Fibroblast of the conjunctiva (primary cell): Measurements from ENCODE around the gene STN1.
"Not testable (repeated sequence)": the region's sequence is repeated elsewhere in the genome, so short reads cannot be mapped to it uniquely, and the experiment has no call there.

Experiments used
- DNase-seq: peaks from one replicate; pipeline ENCODE4 v3.0.0-alpha.2; 2010; ENCODE audit warnings: low read depth

STN1 gene

DNA sequence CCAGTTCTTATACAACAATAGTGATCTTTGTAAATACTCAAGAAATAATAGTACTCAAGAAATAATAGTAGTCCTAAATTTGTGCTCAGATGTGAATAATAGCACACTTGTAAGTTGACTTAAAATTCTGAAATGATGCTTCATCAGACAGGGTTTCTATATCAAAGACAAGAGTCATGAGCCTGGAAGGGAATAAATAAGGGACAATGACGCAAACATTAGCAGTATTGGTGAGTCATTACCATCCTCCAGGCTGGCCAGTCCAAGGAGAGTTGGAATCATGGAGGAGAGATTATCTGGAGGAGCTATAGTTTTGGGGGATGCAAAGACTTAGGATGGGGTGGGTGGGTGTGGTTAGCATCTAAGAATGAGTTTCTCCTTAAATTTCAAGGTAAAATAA, 56.5 kb downstream of the STN1 start:
- no peak for DNase-seq

DNA sequence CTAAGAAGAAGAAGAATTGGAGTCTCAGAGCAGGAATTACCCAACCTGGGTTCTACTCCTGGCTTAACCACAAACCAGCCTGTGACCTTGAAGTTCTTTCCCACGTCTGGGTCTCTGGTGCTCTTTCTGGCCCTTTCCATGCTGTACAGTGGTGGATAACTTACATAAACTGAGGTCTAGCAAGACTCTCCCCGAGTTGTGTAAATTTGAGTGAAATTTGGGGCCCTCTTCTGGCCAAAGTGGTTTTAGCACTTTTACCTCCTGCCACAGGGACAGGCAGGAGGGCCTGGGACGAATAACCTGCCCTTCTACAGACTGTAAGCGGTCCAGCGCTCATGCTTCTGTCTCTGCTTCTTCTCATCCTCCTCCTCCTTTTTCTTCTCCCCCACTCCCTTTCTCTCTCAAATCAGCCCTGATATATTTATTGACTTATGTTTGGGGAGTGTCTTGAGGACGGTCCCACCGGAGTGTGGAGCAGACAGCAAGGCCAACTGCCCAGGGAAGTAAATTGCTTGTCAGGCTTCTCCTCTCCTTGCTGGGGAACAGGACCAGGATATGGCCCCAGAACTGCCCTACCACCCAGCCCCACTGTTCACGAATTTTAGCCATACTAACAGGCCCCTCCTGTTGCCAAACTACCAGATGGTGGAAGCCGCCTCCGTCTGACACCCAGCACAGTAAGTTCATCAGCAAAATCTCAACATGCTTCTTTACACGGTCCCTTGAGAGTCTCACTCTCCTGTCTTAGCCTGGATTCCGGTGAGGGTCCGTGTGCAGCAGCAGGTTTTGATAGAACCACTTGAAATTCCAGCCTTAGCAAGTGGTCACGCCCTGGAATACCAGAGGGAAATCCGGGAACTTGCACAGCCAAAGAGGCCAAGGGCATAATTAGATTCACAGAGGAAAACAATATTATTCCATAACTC, 58.6 kb downstream of the STN1 start:
- DNase-seq: peak; percentile 55

DNA sequence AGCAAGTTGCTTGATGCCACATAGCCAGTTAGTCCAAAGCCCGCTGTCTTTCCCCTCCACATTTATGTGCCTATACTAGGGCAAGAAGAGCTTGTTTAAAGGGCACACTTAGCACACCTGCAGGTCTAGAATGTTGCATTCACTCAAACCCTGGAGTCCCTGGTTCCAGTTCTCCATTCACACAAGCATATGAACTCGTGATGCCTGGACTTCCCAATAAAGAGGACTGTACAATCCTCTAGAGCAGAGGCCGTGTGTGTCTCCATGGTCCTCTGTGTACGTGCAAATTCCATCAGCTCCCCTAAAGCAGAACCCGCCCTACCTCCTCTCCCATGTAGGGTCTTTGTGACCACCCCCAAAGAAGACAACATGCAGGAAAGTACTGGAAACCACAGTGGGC, 59.6 kb downstream of the STN1 start:
- no peak for DNase-seq

DNA sequence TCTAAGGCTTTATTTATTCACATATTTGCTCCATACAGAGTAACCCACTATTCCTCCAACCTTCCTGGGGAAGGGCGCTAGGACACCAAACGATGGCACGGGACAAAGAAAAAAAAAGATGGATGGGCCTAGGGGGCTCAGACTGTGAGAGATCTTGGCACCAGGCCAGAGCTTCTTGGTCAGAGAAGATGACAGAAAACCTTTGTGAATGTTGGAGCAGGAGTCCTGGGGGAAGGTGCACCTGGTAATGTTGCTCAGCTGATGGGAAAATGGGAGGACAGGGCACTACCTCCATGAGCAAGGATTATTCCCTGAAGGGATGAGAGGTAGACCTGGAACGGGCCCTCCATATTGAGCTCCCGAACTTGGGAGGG, 61.2 kb downstream of the STN1 start:
- DNase-seq: no peak

DNA sequence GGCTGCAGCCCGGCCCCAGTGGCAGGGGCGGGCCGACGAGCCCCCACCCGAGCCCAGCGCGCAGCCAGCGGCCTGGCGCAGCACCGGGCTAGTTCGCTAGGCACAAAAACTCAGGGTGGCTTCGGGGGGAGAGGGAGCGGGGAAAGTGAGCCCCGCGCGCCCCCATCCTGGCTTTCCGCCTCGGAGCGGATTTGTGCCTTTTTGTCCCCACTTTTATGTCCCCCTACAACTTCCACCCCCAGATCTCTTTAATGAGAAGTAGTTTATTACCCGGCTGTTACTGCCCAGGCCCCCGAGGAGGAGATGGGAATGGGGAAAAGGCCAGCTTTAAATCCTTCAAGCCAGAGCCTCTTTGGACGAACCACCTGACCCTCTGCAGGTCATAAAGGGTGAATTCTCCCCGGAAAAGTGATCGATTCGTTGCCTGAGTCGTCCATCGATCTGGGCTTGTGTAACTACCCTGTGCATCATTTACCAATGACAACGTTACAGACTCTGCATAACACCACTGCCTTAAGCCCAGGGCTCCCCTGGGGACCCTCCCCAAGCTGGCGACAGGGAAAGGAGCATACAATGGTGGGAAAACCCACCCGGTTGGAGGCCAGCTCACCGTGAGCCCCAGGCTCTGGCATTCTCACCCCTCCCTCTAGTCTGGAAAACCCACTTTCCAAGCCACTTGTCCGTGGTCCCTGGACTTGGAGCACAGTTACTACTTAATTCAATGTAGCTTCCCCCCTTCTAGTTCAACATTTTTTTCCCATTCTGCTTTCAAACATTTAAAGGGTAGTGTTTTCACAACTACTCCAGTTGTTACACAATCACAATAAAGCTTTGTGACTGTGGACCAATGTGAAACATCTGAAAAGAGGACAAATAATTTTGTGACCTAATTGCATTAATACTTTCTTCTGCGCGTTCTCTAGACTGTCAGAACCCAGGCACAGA, 61.9 kb downstream of the STN1 start:
- no peak for DNase-seq

DNA sequence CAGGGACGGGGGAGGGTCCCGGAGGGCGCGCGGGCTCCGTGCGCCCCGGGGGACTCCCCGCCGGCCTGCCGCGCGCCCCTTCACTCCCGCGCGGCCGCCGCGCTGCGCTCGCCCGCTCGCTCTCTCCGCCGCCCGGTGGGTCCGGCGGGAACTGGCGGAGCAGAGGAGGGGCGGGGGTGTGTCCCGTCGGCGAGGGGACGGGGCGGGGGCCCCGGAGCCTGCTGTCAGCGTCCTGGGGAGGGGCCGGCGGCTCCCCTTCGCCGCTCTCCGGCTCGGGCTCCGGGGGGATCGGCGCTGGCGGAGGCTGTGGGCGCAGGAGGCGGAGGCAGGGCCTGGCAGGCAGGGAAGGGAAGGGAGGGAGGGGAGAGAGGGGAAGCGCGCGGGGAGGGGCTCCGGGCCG, 62.6 kb downstream of the STN1 start, which contains the start of gene SH3PXD2A:
TSS of gene SH3PXD2A (minus strand) at position 153 of the 400 bp plus-strand sequence. CDS start 310 bp downstream, outside the sequence.
- DNase-seq: no peak

DNA sequence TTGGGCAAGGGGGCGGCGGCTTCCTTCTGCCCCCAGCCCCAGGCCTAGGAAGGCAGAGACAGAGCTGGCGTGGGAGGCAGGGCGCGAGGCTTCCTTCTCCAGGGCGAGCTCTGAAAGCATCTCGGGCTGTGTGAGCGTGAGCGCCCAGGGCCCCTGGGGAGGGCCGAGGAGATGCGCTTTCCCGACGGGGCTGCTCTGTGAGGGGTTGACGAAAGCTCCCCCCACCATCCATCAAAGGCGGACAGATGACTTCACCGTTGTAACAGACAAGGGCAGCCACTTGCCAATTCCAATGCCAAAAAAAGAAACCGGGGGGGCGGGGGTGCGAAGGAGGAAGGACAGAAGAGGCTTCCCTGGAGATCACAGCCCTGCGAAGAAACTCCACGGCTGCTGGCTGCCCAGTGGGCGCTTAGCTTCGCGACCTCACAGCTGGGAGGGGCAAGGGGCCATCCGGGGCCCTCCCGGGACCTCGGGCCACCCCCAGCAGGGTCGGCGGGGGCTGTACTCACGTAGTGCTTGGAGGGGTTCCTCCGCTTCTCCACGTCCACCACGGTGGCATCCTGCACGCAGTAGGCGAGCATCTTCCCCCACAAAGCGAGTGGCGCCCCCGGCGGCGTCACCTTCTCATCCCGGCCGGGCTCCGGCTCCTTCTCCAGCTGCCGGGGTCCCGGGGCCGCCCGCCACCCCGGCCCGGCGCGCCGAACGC, 63.1 kb downstream of the STN1 start:
- DNase-seq: no peak

DNA sequence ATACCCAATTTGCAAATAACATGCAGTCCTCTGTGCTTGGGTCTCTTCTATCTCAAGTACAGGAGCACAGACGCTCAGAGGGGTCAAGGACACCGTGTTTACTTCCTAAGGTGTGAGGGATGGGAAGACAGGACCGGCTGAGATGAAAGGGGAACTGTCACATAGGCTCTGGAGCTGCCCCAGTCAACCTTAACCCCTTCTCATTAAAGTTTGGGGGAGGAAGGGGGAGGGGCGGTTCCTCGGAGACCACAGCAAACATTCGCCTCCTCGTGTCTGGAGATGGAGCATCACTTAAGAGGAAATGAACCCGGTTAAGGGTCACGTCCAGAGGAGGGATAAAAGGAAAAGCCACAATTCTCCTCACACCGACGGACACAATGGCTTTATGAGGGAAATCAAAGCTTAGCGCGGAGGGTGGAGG, 63.7 kb downstream of the STN1 start:
- no peak for DNase-seq

DNA sequence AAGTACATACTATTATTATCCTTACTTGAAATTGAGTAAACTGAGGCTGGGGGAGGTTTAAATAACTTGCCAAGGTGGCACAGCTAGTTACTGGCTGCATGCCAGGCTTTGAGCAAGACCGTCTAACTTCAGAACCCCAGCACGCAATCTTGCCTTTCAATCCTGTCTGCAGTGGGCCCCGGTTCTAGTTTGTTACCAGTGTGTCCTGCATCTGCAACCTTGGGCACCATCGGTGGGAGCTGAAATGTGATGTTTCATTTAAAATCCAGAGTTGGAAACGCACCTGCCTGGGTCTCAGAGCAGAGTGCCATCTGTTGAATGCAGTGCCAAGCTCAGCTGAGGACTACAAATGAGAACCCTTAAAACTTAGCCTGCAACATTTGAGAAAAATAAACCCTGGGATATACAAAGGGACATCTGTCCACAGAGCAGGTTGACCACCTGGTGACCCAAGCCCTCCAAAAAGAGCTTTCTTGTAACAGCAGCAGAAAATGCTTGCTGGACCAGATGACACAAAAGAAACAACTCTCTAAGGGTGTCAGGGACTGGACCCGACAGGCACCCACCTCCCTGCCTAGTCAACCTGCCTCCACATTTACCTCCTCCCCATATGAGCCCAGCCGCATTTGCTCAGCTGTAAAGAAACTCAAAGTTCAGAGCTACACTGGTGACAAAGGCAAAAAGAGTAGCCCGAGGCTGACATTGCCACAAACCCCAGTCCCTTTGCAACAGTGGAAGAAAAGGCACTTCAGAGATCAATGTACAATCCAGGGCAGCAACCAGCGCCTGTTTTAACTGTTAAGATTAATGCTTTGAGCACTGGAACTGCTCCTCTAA, 64.3 kb downstream of the STN1 start:
- DNase-seq: no peak

DNA sequence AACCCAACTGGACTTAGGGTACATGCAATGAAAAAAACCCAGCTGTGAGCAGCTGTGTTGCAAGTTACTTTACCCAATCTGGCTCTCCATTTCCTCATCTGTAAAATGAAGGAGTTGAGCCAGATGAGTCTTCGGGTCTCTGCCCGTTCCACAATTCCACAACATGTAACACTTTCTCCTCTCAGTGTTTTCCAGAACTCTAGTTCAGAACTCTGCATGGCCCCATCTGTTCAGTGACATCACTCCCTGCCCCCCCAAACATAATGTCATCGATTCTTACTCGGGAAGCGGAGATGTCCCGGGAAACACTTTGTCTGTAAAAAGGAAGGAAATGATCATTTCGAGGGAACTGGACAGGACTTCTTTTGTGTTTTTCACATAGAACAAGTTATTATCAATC, 65.1 kb downstream of the STN1 start:
- DNase-seq: peak; percentile 22

DNA sequence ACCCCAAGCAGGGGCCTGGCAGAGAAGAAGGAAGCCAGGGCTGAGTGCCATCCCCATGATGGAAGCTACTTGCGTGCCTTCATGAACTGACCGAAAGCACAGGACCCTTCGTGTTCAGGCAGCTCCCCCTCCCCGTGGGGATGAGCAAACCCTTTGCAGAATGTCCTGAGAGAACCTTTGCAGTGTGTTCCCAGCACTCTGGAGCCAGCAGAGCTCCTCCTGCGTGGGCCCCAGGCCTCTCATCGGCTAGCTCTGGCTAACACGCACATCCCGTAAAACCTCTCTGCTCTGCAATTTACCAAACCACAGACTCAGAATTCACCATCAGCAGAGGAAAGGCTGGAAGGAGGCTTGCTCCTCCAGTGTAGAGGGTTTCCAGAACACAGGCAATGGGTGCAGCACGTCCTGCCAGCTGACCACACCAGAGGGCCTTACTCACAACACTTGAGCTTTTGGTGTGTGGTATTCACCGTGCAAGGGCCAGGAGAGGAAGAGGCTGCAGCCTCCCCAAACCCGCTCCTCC, 65.7 kb downstream of the STN1 start:
- no peak for DNase-seq

DNA sequence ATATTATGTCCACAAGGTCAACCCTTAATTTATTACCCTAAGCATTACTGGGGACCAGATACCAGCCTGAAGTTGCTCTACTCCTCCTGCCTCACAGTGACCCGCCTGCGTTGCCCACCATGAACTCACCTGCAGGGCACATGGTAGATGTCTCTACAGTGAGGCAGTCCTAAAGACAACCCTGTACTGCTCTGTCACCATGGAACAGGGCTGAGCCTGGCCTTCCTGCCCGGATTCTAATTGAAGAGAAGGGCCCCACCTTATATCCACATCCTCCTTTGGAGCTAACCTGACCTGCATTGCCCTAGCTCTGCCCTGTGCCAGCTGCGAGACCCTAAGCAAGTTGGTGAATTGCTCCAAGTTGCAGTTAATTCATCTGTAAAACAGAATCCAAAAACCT, 66.7 kb downstream of the STN1 start:
- DNase-seq: no peak

DNA sequence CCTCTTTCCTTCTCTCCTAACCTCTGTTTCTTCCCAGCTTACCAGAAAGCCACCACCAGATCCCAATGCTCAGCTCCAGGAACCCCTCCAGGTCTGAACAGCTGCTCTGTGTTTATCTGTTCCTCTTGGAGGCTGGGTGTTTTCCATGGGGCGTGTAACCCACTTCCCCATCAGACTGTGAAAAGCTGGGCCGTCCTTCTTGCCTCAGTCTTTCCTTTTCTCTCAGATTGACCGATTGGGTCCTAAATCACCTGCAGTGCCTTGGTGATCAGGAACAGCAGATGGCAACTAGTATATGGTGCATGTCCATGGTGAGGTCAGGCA, 67.5 kb downstream of the STN1 start:
- DNase-seq: no peak

DNA sequence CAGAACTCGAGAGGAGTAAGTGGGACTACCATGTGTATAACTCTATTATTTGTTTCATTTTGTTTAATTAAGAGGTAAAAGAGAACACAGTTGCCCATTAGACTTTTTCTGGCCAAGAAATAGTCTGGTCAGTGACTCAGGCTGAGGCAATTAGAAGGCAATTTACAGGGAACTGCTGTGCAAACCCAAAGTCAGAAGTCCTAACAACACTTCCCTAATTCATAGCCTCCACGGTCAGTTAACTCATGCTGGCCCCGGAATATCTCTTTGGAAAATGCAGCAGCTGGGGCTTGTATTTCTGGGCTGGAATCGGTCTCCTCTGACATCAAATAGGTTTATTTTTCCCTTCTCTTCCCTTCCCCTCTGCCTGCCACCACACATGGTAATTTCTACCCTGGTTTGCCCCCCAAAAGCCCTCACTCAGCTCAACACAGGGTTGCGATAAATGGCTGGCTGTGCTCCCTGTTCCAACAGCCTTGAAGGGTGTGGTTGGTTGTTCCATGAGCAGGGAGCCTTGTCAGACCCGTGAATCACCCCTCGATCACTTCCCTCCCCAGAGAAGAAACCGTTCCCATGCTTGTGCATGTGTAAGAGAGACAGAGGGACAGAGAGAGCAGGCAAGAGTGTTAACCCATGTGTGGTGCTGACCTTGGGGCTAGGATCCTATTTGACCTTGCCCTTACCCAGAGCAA, 68.0 kb downstream of the STN1 start:
- peak; percentile 43 for DNase-seq

DNA sequence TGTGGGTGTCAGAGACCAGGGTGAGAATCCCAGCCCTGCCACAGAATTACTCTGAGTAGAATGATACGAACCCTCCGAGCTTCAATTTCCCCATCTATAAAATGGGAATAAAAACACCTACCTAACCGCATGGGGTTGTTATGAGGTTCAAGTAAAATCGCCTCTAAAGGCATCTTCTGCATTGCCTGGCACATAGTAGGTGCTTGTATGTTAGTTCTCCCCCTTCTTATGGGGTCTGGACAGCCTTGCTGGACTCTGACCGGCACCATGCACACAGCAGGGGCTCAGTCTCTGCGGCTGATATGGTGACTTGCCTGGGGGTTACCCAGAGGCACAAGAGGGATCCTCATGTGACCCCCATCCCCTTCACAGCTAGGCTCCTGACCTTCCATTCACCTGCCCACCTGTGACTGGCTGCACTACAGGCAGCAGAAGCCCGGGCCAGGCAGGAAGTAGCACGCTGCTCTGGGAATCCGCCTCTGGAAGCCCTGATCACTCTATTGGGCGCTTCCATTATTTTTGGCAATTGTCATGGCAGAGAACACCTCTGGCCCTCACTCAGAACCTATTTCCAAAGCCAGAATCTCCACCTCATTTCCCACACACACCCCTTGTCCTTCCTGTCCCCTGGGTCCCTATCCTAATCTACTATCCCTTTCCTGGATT, 68.6 kb downstream of the STN1 start:
- DNase-seq: no peak

DNA sequence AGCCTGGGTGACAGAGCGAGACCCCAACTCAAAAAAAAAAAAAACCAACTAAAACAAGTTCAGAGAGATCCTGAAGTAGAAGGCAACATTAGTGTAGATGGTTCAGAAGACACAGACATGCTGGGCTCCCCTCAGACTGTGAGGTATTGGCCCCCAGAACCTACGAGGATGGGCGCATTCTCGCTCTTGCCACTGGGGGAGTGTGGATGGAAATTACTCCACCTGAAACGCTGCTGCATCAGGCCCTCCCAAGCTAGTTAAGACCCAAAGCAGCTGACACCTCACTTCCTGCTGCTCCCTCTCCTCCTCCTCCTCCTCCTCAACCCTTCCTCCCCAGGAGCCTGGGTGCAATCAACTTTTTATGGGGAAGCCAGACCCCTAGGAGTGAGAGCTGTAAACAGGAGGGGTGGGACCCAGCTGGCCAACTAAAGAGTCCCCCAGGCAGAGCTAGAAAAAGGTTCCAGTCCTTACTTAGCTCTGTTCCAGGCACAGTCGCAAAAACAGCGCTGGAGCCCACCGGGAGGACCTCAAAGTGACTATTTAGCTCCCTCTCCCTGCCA, 70.0 kb downstream of the STN1 start:
- no peak for DNase-seq

DNA sequence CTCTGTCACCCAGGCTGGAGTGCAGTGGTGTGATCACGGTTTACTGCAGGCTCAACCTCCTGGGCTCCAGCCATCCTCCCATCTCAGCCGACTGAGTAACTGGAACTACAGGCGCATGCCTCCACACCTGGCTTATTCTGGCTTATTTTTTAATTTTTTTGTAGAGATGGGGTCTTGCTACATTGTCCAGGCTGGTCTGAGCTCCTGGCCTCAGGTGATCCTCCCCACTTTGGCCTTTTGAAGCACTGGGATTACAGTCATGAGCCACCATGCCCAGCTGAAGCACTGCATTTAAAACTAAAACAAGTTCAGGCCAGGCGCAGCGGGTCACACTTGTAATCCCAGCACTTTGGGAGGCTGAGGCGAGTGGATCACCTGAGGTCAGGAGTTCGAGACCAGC, 70.6 kb downstream of the STN1 start:
- no peak for DNase-seq

DNA sequence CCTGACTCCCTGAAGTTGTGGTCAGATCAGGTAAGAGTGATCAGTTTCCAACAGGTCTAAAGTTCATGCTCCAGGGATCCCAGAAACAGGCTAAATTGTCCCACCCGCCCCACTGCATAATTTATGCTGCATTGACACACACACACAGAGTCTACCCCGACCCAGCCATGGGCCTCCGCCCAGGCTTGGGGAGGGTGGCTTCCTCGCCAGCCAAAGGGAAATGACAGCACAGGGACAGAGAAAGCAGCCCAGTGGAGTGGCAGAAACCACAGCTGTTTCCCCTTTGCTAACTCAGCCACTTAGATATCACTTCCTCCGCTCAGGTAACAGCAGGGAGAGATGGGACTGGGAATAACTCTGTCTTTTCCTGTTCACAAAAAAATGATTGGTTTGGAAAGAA, 72.0 kb downstream of the STN1 start:
- no peak for DNase-seq

DNA sequence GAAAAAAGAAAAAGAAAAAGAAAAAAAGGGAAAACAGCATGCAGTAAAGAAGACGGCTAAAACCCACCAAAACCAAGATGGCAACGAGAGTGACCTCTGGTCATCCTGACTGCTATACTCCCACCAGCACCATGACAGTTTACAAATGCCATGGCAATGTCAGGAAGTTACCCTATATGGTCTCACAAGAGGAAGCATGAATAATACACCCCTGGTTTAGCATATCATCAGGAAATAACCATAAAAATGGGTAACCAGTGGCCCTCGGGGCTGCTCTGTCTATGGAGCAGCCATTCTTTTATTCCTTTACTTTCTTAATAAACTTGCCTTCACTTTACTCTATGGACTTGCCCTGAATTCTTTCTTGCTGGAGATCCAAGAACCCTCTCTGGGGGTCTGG, 72.6 kb downstream of the STN1 start:
- not testable (repeated sequence) for DNase-seq
